Uterus (tissue), 2 donors: Measurements from ENCODE around the gene PLPPR3.

Source experiments
- CTCF ChIP-seq, 4 experiments: fragments of 200-600 bp in 2 of 4; fragments of 450-650 bp in 2 of 4; sonication (generic) in 2 of 4; IDR thresholded peaks; one replicate each; pipeline ENCODE4 v1.5.1; 2016 to 2019; ENCODE audit warnings: antibody characterized with exemption in 4 of 4, mild to moderate bottlenecking in 2 of 4, moderate library complexity in 1 of 4
- POLR2A ChIP-seq, 2 donors: fragments of 450-650 bp; IDR thresholded peaks; one replicate each; pipeline ENCODE4 v1.6.1; 2016; ENCODE audit warnings: antibody characterized with exemption in 2 of 2, mild to moderate bottlenecking in 1 of 2, moderate library complexity in 1 of 2

DNA sequence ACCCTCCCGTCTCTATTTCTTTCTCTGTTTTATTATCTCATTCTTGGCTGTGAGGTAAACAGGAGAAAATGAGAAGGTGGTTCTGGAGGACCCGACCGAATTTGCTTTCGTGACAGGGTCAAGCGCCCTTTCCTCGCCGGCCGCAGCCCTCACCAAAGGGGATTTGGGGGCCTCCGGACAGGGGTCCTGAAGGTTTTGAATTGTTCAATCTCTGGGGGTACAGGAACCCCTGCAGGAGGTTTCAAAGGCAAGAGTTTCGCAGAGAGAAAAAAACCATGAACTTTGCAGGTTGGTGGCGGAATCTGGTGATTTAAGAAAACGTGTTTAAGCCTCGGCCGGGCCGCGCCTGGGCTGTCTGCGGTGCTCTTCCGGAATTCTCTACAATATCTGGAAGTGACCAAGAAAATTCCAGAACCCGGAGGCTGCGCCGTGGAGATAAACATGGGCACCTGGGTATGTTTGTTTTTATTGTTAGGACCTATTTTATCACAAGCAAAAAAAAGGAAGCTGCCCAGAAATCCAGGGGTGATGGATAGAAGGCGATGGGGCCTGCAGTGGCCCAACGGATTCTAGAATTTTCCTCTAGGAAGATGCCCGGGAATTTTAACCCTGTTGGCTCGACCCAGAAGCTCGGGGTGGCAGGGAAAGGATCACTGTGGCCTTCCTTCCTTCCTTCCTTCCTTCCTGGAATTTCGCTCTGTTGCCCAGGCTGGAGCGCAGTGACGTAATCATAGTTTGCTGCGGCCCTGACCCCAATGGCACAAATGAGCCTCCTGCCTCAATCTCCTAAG, 38.7 kb downstream of the PLPPR3 start:
- no peak for TF ChIP-seq CTCF (IDR thresholded peaks at IDR 0.05)
- no peak for TF ChIP-seq POLR2A (IDR thresholded peaks at IDR 0.05)
